ENCODE data around the gene C1S.

The C1S gene

DNA sequence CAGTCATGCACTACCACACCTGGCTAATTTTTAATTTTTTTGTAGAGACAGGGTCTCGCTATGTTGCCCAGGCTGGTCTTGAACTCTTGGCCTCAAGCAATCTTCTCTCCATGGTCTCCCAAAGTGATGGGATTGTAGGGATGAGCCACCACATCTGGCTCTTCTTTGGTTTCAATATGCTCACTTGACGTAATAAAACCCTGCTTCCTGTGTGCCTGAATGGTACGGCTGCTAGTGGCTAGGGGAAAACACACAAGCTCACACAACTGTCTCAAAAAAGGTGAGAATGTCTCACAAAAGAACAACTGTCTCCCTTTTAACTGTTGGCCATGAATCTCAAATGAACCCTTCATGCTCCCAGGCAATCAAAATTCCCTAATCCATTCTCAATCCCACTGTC lies 15.0 kb downstream of the C1S start:
- in situ Hi-C loops (cut with MboI; ENCODE audit: low sequenced_read_pairs), result no loop called here

DNA sequence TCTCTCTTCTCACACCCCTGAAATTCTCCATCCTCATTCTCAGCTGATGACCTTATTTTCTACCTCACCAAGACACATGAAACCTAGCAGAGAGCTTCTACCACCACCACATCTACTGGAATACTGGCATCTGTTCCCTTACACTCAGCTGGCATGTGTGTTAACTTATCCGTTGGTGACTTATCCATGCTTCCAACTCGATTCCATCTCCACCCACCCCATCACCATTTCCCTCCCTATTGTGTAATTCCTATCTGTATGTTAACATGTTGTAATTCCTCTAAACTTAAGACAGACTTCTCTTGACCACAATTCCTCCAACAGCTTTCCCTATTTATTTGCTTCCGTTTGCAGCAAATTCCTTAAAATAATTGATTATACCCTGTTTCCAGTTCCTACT lies 15.4 kb downstream of the C1S start:
- in situ Hi-C loops (cut with MboI; ENCODE audit: low sequenced_read_pairs), result no loop called here

DNA sequence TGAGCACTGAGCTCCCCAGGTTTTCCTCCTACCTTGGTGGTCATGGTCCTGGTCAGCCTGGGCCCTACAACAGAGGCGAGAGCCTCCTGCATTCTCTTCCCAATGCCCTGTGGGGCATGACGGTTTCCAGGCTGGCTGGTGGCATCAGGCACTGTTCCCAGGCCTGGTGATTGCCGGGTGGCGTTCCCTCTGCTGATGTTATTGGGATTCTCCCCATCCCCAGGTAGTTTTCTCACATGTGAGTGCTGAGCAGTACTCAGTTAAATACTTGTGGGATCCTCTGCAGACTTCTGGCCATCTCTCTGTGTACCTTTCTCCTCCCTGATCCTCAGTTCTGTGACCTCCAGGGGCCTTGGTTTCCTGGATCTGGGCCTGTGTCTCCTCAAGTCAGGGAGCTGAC lies 16.0 kb downstream of the C1S start:
- in situ Hi-C loops (cut with MboI; ENCODE audit: low sequenced_read_pairs), result no loop called here

DNA sequence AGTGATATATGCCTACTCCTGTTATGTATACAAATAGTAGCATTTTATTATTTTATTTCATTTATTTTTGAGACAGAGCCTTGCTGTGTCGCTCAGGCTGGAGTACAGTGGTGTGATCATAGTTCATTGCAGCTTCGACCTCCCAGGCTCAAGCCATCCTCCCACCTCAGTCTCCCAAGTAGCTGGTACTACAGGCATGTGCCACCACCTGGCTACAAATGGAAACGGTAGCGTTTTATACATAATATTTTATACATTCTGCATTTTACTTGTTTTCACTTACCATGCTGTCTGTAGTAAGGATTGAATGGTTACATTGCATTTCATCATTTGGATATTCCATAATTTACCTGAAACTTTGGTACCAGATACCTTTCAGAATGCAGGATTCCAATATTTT lies 17.6 kb downstream of the C1S start:
- in situ Hi-C loops (cut with MboI; ENCODE audit: low sequenced_read_pairs), result no loop called here

DNA sequence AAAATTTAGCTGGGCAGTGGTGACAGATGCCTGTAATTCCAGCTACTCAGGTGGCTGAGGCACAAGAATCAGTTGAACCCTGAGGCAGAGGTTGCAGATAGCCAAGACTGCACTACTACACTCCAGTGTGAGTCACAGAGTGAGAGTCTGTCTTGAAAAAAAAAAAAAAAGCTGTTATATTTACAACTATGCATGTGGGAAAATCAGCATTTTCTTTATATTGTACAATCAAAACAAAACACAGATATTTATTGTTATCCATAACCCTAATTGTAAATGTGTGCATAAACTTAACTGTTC lies 19.3 kb downstream of the C1S start:
- in situ Hi-C loops (cut with MboI; ENCODE audit: low sequenced_read_pairs), result no loop called here

DNA sequence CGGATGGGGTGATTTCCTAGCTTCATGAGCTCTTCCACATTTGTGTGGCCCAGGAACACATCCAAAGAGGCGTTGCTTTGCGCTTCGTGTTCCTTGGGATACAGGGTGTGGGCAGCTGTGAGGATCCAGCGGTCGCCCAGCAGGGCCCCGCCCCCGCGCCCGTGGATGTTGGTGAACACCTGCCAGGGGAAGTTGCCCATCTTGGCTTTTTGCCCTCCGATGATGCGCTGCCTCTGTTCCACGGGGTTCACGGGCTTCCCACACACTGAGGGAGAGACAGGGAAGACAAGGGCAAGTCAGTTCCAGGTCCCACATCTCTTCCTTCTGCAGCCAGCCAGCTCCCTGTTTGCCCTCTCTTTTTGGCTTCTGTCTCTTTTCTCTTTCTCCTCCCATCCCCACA lies 20.5 kb downstream of the C1S start:
- in situ Hi-C loops (cut with MboI; ENCODE audit: low sequenced_read_pairs), result no loop called here

DNA sequence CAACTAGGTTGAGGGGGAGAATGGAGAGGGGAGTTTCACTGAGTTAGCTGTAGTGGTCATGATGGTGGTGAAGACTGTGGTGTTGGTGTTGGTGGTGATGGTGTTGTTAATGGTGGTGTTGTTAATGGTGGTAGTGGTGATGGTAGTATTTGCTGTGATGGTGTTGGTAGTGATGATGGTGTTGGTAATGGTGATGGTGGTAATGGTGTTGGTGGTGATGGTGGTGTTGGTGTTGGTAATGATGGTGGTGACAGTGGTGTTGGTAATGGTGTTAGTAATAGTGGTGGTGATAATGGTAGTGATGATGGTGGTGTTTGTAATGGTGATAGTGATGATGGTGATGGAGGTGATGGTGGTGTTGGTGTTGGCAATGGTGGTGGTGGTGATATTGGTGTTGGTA lies 22.6 kb downstream of the C1S start:
- in situ Hi-C loops (cut with MboI; ENCODE audit: low sequenced_read_pairs), result no loop called here

DNA sequence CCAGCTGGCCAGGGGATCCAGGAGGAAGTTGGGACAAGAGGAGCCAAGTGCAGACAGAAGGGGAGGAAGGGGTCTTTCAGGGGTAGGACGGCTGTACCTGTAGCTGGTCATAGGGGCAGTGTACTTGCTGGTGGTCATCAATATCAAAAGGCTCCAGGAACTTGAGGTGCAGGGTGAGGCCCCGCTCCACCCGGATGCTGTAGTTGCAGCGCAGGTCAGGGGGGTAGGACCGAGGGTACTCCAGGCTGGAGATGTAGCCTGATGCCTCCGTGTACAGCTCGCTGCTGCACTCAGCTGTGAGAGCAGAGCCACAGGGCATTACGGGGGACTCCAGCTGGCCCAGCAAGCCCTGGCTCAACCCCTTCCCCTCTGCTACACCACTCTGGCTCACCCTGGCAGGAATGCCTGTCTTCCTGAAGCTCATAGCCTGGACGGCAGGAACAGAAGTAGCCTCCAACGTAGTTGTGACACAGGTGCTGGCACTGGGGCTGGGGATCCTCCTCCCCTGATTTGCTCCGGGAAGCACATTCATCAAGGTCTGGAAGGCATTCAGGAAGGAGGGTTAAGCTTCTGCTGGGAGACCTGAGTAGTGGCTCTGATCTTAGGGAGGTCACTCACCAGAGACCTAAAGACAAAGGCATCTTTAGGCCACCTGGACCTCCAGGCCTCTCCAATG lies 28.8 kb downstream of the C1S start:
- in situ Hi-C loops (cut with MboI; ENCODE audit: low sequenced_read_pairs), result no loop called here

DNA sequence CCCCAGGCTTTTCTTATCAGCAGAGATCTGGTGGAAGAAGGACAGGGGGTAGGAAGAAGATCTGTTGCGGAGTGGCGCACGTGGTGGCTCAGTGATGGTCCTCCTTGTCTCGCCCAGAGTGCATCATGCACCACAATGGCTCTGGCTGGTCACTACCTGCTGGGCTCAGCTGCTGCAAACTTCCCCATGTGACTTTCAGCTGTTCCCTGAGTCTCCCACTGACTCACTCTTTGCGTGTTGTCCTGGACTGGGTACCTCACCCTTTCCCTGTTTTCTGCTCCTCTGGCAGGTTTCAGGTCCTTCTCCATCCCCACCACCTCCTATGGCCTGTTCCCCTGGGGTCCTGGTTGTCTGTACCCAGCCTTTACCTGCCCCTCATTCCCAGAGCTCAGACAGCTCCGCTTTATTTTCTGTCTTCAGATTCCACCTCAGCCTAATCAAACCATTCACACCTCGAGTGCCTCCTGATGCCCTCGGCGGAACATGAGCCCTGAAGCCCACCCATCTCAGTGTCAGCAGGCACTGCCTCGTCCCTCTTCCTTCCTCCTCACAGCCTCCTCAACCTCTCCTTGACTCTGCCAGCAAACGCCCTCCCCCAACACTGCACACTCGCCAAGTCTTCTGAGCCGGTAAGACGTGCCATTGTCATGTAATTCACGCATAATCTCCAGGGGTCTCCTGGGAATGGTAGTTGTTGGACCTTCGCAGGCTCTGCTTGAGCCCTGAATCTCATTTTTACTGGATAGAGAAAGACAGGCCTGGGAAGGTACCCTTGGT lies 29.9 kb downstream of the C1S start:
- in situ Hi-C loops (cut with MboI; ENCODE audit: low sequenced_read_pairs), result no loop called here

DNA sequence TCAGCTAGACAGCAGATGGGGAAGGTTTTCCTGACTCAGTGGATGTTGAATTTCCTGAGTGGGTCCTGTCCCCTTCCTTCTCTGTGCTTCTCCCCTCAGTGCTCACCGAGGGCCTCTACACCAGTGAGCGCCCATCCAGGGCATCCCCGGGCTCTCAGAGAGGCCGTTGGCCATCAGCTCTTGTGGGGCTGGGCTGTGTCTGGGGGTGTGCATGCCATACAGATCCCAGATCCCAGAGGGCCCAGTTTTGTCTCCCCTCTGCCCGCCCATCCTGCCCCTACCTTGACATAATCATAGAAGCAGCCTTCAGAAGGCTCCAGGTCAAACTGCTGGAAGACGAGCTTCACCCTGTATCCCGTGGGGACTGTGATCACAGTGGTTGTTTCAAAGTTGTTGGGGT lies 30.7 kb downstream of the C1S start:
- in situ Hi-C loops (cut with MboI; ENCODE audit: low sequenced_read_pairs), result no loop called here

DNA sequence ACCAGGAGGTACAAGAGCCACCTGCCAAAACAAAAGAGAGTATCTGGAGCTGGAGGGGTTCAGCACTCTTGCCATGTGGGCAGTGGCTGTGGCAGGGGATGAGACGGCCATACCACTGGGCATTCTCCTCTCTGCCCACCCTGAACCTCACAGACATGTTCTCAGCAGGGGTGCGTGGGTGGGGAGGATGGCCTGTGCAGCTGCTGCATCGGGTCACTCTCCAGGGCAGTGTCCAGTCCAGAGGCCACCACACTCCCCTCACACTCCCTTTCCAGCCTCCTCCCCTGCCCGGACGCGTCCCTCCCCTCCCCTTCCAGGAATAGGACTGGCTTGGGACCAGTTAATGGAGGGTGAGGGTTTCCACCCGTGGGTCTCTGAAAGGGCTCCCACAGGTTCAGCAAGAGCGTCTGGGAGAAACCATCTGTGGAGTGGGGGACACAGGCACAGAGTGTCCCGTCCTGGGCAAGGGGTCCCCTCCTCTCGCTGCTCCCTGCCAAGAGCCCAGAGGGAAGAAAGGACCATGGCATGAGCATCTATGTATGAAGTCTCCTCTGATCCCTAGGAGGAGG lies 31.2 kb downstream of the C1S start:
- in situ Hi-C loops (cut with MboI; ENCODE audit: low sequenced_read_pairs), result no loop called here

DNA sequence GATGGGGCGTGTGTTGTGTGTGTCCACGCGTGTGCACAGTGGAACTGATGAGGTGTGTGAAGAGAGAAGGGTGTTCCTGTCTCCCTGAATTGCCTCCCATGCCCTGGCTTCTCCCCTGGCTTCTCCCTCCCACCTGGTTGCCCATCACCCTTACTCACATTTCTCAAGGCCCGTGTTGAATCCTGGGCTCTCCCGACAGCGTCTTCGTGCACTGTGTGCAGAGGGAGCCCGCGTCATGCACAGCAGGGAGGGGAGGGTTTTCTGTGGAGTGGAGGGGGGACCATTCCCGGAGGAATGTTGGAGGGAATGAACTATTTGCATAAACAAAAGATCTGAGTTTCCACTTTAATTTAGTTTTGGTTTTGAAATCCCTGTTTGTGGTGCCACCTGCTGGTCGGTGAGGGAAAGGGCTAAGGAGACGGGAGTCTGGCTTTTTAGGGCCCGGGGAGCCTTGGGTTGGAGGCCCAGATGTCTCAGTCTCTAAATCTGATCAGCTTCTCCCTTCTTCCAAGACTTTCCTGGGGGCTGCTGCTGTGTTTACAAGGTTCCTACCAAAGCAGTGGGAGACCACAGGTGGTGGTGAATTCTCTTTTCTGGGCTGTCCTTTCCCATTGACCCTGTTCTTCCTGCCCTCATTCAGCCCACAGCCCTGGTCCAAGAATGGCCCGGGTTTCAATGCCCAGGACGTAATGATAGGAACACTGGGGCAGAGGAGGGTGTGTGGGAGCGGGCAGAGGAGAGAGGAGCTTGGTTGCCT lies 31.9 kb downstream of the C1S start, which contains the start of gene C1R:
TSS of gene C1R (minus strand) at position 217 of the 757 bp plus-strand sequence. CDS start at position 160, 57 bp downstream.
- in situ Hi-C loops (cut with MboI; ENCODE audit: low sequenced_read_pairs), result no loop called here

DNA sequence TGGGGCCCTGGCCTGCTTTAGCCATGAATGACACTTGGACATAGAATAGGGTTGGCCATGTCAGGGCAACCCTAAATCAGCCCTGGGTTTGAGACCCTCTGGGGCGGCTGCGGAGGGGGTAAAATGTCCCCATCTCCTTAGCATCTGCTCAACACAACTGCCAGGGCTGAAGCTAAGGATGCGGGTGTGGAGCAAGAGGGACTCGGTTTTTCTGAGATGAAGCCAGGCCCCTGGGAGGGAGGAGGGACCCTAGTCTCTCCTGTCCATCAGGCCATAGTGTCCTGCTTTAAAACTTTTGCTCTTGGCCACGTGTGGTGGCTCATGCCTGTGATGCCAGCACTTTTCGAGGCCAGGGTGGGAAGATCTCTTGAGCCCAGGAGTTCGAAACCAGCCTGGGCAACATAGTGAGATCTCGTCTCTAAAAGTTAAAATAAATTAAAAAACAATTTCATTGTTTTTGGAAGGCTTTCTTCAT lies 32.5 kb downstream of the C1S start:
- in situ Hi-C loops (cut with MboI; ENCODE audit: low sequenced_read_pairs), result no loop called here

DNA sequence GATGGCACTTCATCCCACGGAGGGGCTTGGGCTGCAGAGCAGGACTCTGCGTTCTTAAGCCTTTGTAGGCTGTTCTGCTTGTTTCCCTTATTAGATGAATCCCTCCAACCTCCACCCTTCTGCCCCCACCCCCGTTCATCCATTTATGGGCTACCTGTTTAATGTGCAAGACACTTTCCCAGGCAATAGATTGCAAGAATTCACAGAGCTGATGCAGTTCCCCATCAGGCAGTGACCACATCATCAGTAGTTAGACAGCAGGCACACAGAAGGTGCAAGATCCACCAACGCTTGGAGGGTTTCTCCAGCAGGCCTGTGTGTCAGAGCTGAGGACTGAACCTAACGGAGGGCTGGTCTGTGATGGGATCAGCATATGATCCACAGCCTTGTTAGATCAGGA lies 33.0 kb downstream of the C1S start:
- in situ Hi-C loops (cut with MboI; ENCODE audit: low sequenced_read_pairs), result no loop called here

DNA sequence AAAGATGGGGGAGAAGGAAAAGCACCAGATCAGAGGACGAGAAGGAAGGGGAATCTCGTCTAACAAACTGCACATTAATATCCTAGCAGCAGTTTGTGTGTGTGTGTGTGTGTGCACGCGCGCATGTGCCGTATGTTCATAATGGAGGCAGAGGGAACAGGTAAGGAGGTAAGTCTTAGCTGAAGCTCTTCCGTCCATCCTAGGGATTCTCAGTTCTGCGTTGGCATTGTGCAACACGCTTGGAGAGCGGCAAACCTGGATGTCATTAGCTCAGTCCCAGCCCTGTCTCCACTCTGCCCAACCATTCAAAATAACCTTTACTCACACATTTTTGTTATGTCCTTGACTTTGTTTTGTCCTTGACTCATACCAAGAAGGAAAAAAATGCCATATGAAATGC lies 33.4 kb downstream of the C1S start:
- in situ Hi-C loops (cut with MboI; ENCODE audit: low sequenced_read_pairs), result no loop called here

DNA sequence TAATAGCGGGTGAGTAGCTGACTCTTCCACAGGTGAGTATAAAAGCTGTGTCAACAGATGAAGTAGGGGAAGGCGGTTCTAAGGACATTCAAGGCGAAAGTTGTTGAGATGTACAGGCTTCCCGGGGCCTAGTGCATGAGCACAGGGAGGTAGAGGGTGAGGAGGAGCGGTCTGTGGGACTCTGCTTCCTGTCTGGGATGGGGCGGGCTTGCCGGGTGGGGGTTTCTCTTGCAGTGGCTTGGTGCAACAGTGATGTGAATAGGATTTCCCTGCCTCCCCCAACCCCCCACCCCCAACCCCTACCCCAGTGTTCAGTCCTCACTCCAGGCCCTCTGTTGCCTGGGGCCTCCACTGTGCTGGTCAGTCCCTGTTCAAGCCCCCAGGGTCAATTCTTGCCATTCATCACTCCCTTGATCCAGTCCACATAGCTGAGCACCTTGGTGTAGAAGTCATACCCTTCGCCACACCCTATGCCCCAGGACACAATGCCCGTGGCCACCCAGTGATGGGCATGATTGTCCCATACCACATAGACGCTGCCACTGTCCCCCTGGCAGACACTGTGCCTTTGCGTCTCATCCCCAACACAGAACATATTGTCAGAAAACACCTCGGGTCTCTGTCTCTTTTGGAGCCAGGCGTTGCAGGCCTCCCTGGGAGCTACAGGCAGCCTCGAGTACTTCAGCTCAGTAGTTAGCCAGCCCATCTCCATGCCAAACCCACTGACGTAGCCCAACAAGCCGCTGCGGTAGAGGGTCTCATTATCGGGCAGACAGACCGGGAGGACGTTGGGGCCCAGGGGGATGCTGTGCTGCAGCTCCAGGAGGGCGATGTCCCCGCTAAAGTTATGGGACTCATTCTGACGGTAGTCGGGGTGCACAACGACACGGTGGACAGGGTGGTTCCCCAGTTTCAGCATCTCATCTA lies 35.8 kb downstream of the C1S start:
- in situ Hi-C loops (cut with MboI; ENCODE audit: low sequenced_read_pairs), result no loop called here

DNA sequence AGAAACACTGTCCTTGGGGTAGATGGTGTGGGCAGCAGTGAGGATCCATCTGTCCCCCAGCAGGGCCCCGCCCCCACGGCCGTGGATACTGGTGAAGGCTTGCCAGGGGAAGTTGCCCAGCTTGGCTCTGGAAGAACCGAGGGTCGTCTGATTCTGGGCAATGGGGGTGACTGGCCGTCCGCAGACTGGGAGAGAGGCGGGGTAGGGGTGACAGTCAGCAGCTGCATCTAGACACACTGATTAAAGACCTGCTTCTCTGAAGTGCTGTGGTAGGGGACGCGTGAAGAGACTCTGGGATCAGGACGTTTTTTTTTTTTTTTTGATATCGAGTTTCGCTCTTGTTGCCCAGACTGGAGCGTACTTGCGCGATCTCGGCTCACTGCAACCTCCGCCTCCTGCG lies 36.5 kb downstream of the C1S start:
- in situ Hi-C loops (cut with MboI; ENCODE audit: low sequenced_read_pairs), result no loop called here

DNA sequence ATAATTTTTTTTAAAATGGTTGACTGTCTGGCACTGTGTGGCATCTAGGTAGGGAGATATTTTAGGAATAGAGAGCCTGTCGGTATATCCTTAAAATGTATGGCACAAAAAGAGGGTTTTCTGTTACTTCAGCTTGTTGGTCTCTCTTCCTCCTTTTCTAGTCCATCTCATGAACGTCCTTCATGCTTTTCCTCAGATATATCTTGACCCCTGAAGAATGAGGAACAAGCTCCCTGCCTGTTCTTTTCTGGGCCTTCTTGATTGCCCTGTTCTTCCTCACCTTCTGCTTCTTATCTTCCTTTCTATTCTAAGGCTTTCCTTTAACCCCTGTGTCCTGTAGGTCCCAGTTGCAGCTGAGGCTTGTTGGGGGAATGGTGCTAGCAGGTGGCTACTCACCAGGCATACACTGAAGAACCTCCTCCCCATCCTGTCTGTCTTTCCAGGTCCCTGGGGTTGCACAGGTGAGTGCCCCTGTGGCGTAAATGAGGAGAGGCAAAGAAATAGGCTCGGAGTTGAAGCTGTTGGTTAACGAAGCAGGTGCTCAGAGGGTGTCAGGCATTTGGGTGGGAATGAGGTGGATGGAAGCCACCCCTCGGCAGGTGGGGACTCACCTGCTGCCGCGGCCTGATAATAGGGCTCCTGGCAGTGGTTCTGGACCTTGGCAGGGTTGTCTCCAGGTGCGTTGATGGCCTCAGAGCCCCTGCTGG lies 38.9 kb downstream of the C1S start:
- in situ Hi-C loops (cut with MboI; ENCODE audit: low sequenced_read_pairs), result no loop called here

DNA sequence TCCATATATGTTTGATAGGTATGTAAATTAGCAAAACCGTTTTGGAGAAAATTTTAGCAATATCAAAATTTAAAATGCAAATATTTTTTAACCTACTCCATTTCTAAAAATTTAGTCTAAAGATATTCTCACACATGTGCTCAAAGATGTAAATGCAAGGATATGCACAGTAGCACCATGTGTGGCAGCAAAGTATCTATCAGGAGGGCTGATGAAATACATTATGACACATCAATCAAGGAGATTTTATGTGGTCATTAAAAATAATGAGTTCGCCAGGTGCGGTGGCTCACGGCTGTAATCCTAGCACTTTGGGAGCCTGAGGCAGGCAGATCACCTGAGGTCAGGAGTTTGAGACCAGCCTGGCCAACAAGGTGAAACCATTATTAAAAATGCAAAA lies 39.7 kb downstream of the C1S start:
- in situ Hi-C loops (cut with MboI; ENCODE audit: low sequenced_read_pairs), result no loop called here

Measured in hTERT RPE-1 (cell line).